GM18870 (cell line): ENCODE measurements around the gene OBSCN.
"Not testable (repeated sequence)": the region's sequence is repeated elsewhere in the genome, so short reads cannot be mapped to it uniquely, and the experiment has no call there.

Experiments
- ATAC-seq: cut with Tn5 transposase; IDR thresholded peaks from one replicate; pipeline ENCODE4 v1.9.1; 2021; ENCODE audit warnings: moderate library complexity; ENCODE audit not compliant: unreplicated experiment

Gene OBSCN

GRCh38 chr1:228212415-228212965 lies 4.6 kb downstream of the OBSCN start:
- ATAC-seq = no peak

DNA sequence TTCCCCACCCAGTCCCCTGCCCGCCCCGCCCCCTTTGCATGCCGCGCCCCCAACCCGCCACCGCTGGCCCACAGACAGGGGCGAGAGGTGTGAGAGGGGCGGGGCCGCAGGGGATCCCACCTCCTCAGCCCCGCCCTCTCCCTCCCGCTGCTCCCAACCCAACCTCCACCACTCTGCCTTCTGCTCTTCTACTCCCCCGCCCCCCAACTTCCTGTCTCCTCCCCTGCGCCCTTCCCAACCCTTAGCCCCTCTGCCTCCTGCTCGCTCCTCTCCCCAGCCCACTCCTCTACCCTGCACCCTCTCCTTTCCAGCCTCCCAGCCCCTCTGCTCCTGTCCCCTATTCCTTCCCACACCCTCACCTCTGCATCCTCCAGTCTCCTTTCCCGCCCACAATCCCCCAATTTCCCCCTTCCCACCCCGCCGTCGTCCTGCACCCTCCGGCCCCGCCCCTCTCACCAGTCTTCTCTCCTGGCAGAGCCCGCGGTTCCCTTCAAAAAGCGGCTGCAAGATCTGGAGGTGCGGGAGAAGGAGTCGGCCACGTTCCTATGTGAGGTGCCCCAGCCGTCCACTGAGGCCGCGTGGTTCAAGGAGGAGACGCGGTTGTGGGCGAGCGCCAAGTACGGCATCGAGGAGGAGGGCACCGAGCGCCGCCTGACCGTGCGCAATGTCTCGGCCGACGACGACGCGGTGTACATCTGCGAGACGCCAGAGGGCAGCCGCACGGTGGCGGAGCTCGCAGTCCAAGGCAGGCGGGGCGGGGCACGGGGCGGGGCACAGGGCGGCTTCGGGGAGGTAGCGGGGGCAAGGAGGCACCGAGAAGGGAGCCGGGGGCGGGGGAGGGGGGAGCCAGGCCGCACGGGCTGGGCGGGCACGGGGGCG lies 5.4 kb downstream of the OBSCN start:
- ATAC-seq = no peak

GRCh38 chr1:228213917-228214808 lies 6.3 kb downstream of the OBSCN start:
- ATAC-seq = no peak

GRCh38 chr1:228214921-228215662 lies 7.2 kb downstream of the OBSCN start:
- no peak for ATAC-seq

DNA sequence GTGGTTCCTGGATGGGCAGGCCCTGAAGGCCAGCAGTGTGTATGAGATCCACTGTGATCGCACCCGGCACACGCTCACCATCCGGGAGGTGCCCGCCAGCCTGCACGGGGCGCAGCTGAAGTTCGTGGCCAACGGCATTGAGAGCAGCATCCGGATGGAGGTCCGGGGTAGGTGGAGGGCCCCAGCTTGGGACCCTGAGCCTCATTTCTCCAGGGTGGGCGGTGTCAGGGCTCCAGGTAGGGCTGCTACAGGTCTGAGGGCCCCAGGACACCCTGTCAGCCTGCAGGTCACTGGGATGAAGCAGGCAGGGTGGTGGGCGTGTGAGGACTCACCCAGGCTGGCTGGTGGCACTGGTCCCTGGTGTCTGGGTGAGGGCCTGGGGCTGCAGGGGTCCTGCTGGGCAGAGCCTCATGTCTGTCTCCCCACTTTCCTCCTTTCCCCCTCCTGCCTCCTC lies 7.8 kb downstream of the OBSCN start:
- ATAC-seq = no peak

DNA sequence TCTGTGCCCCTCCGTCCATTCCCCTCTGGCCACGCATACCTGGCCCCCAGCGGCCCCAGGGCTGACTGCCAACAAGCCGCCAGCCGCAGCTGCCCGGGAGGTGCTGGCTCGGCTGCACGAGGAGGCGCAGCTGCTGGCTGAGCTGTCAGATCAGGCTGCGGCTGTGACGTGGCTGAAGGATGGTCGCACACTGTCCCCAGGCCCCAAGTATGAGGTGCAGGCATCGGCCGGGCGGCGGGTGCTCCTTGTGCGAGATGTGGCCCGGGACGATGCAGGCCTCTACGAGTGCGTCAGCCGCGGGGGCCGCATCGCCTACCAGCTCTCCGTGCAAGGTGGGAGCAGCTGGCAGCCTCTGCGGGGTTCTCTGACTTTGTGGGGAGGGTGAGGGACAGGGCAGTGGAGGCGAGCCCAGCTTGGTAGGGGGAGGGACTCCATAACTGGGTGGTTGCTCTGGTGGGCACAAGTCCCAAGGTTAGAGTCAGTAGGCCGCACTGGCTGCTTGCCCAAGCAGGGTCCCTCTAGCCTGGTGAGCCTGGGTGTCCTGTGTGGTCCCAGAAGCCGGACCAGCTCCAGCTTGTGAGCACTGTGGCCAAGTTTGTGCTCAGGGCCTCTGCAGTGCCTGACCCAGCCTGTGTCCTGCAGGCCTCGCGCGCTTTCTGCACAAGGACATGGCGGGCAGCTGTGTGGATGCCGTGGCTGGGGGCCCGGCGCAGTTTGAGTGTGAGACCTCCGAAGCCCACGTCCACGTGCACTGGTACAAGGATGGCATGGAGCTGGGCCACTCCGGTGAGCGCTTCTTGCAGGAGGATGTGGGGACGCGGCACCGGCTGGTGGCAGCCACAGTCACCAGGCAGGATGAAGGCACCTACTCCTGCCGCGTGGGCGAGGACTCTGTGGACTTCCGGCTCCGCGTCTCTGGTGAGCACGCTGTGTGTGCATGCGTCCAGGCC lies 8.8 kb downstream of the OBSCN start:
- no peak for ATAC-seq

DNA sequence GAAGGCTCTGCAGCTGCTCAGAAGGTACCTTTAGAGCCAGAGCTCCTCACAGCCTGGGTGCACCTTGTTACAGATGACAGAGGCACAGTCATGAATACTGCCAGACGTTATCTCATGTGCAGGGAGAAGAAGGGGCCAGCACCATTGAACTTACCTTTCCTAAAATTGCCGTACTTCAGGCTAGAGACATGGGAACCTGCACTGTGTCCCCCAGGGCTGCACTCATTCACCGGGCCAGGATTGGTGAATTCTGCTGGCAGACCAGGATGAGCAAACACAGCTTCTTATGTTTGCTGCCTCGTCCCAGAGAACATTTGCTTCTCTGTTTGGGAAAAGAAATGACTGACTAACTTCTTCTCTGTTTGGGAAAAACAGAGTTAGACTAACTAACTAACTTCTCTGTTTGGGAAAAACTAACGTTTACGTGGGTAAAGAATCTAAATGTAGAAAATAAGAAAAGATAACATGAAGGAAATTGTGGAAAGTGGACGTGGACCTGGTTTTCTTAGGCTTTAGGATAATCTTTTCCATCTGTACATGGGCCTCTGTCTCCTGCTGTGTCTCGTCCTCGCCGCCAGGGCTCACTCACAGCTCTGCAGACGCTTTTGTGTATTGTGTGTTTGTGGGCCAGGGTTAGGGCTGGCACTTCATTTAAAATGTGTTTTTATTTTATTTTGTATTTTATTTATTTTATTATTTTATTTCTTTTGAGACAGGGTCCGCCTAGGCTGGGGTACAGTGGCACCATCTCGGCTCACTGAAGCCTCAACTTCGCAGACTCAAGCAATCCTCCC lies 9.9 kb downstream of the OBSCN start:
- no peak for ATAC-seq

GRCh38 chr1:228218513-228219244 lies 10.8 kb downstream of the OBSCN start:
- ATAC-seq = no peak

DNA sequence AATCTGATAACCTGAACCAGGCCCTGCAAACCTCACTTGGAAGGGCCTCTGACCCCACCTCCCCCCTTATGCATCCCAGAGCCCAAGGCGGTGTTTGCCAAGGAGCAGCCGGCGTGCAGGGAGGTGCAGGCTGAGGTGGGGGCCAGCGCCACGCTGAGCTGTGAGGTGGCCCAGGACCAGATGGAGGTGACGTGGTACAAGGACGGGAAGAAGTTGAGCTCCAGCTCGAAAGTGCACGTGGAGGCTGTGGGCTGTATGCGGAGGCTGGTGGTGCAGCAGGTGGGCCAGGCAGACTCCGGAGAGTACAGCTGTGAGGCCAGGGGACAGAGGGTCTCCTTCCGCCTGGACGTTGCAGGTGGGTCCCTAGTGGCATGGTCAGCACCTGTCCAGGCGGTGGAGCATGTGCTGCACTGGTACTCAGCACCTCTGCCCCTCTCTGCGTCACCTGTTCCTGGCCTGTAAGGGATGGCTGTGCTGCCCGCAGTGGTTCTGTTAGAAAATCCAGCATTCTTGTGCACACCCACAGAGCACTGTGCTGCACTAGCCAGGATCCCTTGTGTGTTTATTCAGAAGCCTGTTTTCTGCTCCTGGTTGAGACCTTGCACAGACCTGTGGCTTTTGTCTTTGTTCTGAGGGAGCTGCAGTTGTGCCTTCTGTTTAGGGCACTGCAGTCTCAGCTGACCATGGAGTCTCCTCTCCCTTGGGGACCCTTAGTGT lies 11.6 kb downstream of the OBSCN start:
- no peak for ATAC-seq

DNA sequence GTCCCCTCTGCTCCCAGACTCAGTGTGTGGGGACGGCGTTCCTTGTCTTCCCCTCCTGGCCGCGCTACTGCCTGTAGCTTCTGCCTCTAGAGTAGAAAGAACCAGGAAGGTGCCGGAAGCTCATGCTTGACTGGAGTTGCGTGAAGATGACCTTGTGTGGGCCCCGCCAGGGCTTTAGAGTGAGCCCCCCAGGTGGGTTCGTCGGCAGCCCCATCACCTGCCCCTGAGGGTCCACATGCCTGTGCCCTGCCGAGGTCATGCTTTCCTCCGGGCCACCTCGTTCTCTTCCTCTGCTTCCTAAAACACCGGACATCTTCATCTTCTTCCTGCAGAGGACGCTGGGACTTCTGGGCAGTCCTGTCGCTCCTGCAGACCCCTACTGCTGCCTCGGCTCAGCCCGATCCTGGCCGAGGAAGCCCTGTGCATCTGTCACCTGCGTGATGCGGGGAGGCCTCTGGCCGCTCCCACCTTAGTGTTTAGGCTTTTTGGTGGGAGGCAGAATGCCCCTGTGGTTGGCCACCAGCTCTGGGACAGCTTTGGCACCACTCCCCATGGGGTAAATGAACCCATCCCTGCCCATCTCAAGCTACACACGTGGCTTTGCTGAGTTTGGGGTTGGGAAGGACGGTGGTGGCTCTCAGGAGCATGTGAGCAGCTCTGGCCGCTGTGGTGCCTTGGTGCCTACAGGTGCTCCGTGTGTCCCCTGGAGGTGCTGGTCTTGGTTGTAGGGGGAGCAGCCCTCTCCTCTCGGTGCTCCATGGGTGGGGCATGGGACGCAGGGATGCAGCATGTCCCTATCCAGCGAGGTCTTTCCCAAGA lies 12.3 kb downstream of the OBSCN start:
- no peak for ATAC-seq

DNA sequence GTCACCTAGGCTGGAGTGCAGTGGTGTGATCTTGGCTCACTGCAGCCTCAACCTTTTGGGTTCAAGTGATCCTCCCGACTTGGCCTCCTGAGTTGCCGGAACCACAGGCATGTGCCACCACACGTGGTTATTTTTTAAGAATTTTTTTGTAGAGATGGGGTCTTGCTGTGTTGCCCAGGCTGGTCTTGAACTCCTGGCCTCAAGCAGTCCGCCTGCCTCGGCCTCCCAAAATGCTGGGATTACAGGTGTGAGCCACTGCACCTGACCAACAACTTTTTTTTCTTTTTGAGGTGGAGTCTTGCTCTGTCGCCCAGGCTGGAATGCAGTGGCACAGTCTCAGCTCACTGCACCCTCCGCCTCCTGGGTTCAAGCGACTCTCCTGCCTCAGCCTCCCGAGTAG lies 13.3 kb downstream of the OBSCN start:
- not testable (repeated sequence) for ATAC-seq

DNA sequence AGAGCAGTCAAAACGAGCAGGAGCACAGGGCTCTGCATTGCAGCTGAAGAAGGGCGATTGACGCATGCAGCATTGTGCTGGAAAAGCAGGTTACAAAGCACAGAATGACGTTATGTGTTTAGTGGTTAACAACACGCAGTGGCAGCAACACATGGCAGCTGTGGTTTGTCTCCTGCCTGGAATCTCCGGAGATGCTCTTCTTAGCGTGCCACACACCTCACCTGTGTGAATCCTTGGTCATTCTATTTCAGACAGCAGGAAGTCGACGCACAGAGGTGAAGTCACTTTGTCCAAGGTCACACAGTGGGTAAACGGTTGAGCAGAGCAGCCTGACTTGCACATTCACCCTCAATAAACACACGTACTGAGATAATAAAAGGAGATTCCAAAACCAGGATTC lies 14.7 kb downstream of the OBSCN start:
- ATAC-seq = no peak

- no peak for ATAC-seq
Measured at GRCh38 chr1:228224198-228225164, 16.6 kb downstream of the OBSCN start.

GRCh38 chr1:228225165-228225710 lies 17.4 kb downstream of the OBSCN start:
- no peak for ATAC-seq

- ATAC-seq = no peak
Measured at GRCh38 chr1:228225740-228226139, 17.9 kb downstream of the OBSCN start.
